Measurements from ENCODE around the gene ZBTB7C.

Gene ZBTB7C

DNA sequence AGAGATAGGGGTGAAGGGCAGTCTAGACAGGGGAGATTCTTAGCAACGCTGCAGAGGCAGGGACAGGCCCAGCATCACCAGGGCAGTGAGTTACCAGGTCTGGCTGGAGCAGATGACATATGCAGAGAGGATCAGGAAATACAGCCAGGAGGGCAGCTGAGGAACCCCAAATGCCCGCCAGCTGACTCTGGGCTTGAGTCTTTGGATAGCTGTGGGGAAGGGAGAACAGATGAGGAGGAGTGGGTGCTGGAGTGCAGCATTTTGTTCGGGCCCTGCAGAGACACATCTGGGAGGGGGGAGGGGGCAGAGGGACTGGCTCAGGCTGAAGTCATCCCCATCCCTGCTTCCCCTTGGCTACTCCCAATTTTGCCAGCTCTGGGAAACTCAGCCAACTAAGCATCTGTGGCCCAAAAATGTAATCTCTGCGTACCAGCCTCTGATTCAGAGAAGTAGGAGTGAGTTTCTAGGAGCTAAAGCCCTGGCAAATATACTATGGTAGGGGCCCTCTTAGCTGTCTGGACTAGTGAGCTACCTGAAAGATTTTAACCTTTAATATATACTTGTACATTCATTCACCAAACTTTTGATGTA, 214.5 kb downstream of the ZBTB7C start:
- no peak for DNase-seq (ENCODE audit: low read depth in 2 of 2)

DNA sequence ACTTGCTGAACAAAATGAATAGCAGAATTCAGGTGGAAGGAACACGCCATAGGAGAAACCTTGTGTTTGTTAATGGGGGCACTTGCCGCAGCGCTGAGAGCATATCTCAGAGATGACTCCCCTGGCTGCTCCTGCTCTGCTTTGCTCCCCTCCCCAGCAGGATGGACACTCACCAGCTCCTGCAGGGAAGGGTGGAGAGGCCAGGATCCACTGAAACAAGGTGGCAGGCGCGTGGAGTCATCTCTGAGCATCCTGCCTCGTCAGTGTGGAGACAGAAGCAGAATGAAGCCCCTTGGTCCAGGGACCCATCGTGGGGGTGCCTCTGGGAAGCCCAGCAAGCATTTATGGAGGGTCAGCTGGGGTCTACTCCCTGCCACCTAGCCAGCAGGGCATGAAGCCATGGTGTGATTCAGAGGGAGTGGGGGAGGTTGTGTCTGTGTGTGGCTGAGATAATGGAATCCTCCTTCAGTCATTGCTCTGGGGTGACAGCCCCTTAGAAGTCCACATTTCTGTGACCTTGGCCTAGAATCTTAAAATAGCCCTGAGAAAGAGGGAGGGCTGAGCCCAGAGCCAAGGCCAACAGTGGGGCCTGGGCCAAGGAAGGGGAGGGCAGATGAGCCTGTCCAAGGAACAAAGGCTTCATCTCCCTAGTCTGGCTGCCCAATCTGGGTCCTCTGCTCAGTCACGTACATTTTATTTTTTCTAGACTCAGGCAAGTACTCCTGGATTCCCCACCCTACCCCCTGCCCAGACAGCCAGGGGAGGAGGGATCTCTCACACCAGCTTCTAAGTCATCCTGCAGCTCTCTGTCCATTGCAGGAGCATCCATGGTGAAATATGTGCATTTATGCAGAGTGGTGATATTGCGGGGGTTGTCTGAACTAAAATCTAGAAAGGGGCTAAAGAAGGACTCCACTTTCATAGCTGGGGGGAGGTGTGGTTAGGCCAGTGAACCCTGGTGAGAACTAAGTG, 215.4 kb downstream of the ZBTB7C start:
- DNase-seq (ENCODE audit: low read depth in 2 of 2), result no peak

DNA sequence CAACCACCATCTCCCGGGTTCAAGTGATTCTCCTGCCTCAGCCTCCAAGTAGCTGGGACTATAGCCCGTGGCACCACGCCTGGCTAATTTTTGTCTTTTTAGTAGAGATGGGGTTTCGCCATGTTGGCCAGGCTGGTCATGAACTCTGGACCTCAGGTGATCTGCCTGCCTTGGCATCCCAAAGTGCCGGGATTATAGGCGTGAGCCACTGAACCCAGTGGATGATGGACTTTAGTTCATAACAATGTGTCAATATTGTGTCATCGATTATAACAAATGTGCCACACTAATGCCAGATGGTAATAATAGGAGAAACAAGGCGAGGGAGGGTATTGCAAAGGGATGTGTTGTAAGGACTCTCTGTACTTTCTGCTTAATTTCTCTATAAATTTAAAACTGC, 216.6 kb downstream of the ZBTB7C start:
- DNase-seq (ENCODE audit: low read depth in 2 of 2), result no peak

DNA sequence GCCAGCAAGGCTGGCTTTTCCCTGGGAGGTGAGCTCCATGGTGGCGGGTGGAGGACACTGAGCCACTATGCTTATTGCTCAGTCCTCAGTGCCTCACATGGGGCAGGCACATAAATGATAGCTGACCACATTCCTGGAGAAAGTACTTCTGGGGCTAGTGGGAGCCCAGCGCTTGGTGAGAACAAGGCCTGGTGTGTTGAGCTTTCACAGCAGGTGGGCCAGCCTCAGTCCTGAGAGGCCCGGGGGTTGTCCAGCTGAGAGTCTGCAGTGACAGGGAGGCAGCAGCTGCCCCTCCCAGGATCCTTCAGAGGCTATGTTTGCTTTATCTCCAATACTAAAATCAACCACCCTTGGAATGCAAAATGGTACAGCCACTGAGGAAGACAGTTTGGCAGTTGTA, 217.7 kb downstream of the ZBTB7C start:
- no peak for DNase-seq (ENCODE audit: low read depth in 2 of 2)

DNA sequence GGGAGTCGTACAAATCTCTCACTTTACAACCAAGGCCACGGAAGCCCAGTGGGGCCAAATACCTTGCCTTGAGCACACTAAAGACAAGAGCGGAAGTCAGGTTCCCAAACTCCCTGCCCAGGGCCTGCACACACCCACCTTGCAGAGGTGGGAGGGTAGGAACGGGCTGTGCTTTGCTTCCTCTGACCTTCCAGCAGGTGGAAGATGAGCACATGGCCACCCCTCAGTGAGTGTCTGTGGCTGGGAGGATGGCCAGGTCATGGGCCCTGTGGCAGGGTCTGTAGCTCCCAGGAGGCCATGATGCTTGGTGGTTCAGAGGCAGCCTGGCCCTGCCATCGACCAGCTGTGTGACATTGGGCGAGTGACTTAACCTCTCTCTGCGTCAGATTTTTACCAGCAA, 218.2 kb downstream of the ZBTB7C start:
- no peak for DNase-seq (ENCODE audit: low read depth in 2 of 2)

DNA sequence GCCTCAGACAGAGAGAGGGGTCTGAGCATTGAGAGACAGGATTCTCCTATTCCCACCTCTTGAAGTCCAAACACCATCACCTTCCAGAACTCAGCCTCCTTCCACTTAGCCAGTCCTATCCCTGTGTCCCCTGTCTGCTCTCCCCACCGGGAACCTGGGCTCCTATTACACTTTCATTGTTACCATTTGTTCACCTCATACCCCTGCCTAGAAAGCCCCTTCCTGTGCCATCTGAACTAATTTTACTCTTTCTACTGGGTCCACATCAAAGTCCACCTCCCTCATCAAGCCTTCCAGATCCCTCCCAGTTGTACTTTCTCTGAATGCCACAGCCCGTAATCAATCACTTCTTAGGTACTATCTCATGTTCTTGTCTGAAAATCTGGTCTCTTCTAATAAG, 220.6 kb downstream of the ZBTB7C start:
- no peak for DNase-seq (ENCODE audit: low read depth in 2 of 2)

DNA sequence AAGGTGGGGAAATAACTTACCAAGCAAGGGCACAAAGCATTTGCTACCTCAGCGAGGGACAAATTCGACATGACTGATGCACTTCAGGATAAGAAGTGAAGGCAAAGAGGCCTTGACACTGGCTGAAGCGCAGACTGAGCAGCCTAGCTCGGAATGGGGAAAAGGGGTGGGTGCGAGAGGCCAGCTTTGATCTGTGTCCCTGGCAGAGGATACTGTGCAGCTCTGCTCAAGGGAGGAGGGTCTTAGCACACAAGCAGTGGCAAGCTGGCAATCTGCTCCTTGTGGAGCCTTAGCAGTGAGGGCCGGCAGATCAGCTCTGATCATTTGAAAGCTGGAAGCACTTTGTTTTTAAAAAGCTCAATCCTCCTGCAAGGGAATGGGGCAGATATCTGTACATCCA, 222.3 kb downstream of the ZBTB7C start:
- no peak for DNase-seq (ENCODE audit: low read depth in 2 of 2)

DNA sequence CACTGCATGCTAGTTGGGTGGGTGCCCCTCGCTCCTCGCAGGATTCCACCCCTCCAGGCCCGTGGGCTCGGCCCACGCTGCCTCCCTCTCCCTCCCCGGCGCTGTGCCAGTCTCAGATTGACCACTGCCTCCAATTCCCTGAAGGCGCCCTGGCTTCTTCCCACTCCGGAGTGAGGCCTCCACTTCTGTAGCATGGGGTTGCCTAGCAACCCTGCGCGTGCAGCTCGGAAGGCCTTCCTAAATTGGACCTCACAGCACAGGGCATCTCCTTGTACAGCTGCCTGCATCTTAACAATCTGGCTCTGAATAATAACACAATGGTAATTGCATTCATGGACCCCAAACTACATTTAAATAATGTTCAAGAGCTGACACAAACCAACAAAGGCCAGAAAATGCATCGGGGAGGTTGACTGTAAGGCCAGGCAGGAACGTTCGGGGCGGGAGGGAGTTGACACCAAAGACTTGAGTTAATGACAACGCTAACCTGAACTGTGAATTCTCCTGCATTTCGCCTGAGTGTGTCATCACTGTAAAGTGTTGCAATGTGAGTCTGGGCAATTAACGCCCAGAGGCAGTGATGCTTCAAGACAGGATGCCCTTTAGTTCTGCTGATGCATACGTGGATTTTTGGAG, 222.9 kb downstream of the ZBTB7C start:
- no peak for DNase-seq (ENCODE audit: low read depth in 2 of 2)

DNA sequence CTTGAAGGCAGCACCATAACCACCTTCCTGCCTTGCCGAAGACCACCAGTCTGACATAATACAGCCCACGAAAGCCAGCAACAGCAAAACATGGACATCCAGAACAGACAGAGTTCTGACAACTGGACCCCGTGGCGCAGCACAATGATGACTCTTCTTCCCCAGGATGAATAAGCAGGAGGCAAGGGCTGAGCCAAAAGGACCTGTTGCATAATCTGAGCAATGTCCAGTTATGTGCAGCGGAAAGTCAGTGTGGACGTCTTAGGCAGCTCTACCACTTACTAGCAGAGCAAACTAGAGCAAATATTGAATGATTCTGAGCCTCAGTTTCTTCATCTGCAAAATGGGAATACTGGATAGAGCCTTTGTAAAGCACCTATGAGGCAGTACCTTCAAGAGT, 225.1 kb downstream of the ZBTB7C start:
- DNase-seq (ENCODE audit: low read depth in 2 of 2), result no peak

DNA sequence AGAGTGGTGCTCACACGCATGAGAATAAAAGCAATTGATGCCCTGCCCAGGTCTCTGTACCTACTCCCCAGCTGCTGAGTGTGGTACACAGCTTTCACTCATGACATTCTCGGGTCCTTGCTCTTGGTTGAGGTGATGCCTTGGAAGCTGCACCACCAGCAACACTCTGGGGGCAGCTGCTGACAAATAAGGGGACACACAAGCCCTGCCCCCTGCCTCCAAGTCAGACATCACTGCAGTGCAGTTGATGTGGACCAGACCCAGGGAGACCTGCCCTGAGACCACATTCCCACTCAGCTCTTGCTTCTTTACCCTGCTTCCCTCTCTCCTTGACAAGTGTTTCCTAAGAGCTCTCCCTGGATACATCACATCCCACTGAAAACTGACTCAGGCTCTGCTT, 225.6 kb downstream of the ZBTB7C start:
- DNase-seq (ENCODE audit: low read depth in 2 of 2), result no peak

DNA sequence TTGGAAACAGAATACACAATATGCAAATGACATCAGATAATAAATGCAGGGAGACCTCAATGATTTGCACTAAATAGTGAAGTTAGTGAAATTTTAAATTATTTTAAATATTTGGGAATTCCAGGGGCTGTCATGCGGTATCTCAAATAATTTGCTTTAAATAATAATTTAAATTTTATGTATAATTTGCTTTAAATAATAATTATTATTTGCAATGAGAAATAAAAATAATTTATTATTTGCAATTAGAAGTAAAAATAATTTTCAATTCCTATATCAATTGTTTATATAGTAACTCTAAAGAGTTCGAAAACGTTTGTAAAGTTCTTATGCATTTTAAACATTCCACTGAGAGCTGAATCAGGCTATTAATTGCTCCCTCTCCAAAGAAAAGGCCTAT, 226.4 kb downstream of the ZBTB7C start:
- DNase-seq (ENCODE audit: low read depth in 2 of 2), result no peak

DNA sequence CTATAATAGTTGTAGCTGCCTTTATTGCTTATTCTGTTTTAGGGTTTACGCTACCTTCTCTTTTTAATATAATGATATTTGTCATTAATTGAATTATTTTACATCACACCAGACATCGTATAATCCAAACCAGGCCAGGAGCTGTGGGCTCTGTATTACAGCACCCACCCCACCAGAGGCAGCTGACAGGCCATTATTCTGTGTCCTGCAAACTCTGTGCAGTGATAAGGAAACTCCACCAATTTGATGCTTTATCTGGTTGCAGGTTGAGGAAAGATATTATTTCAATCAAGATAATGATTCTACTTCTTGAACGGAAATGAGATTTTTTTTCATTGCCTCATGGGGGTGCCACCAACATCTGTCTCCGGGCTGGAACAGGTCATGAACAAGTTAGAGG, 227.3 kb downstream of the ZBTB7C start:
- no peak for DNase-seq (ENCODE audit: low read depth in 2 of 2)

DNA sequence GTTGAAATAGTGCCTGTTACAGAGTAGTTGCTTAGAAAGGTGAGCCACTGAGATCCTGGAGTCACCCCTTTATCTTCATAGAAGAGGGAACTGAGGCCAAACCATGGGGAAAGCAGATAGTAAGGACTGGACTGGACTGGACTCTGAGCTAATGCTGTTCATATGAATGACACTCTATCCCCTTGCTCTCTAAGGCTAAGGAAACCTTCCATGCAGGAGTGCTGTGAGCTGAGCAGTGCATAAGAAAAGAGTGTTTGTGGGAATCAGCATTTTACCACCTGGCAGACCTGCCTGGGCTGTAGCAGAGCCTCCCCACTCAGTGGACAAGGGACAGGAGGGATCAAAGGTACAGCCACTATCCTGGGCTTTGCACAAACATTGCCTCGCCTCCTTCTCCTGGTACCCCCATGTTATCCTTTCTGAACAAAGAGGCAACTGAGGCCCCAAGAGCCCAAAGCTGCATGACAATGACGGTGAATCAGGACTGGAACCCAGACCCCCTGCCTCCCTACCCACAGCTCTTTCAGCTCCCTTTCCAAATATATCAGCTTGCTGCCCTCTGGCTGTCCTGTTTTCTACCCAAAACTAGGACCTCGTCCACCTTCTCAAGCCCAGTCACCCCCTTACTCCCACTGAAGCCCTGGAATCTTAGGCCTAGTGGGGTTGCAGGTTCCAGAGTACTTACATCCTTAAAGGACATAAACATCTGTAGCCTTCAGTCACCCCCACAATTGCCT, 227.9 kb downstream of the ZBTB7C start:
- DNase-seq (ENCODE audit: low read depth in 2 of 2), result no peak

DNA sequence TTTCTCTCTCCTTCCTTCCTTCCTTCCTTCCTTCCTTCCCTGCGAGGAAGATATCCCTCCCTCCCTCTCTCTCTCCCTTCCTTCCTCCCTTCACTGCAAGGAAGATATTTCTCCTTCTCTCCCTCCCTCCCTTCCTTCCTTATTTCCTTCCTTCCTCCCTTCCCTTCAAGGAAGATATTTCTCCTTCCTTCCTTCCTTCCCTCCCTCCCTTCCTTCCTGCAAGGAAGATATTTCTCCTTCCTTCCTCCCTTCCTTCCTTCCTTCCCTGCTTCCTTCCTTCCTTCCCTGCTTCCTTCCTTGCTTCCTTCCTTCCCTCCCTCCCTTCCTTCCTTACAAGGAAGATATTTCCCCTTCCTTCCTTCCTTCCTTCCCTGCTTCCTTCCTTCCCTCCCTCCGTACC, 229.5 kb downstream of the ZBTB7C start:
- no peak for DNase-seq (ENCODE audit: low read depth in 2 of 2)

DNA sequence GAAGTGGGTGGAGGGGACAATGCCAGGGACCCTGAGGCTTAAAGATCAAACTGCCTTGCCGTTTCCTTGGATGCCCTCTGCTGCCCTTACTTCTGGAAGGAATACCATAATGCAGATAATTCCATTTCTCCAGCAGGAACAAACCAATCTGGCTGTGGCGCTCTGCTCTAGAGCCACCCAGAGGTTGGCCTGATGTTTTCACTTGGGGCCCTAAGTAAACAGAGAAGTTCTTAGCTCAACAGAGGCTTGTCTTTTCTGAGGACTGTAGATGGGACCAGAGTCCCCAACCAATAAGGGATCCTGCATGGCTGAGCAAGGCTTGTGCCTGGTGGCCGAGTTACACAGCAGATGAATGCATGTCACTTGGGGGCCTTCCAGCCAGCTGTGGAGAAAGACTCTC, 230.2 kb downstream of the ZBTB7C start:
- no peak for DNase-seq (ENCODE audit: low read depth in 2 of 2)

DNA sequence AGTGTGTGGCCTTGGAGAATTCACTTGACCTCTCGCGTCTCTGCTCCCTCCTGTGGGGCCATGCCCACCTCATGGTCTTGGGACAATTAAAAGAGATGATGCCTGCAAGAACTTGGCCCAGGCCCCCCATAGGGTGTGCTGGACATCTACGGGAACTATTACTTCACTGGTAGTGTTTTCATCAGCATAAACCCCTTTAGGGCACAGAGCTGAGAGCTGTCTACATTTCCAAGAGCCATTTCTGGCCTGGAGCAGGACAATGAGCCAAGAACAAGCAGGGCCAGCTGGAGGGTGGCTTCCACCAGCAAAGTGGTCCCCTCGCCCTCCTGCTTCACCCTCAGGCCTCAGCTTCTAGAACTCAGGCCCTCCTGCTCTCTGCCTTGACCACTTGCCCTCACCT, 232.3 kb downstream of the ZBTB7C start:
- no peak for DNase-seq (ENCODE audit: low read depth in 2 of 2)

DNA sequence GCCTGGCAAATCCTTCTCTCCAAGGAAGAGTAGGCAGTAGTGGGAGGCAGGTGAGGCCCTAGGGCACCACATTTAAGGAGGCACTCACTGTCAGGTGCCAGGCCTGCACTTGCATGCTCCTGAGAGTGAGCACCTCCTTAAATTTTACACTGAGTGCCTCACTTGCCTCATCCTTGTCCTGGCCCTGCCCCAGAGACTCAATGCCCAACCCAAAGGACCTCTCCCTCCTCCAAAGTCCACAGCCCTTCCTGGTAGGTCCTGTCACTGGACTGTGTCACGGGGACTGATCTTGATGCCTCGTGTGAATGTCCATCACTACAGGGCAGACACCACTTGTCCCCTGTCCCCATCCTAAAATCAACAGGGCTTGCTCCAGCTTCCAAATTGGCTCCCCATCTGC, 235.6 kb downstream of the ZBTB7C start:
- DNase-seq (ENCODE audit: low read depth in 2 of 2), result no peak

DNA sequence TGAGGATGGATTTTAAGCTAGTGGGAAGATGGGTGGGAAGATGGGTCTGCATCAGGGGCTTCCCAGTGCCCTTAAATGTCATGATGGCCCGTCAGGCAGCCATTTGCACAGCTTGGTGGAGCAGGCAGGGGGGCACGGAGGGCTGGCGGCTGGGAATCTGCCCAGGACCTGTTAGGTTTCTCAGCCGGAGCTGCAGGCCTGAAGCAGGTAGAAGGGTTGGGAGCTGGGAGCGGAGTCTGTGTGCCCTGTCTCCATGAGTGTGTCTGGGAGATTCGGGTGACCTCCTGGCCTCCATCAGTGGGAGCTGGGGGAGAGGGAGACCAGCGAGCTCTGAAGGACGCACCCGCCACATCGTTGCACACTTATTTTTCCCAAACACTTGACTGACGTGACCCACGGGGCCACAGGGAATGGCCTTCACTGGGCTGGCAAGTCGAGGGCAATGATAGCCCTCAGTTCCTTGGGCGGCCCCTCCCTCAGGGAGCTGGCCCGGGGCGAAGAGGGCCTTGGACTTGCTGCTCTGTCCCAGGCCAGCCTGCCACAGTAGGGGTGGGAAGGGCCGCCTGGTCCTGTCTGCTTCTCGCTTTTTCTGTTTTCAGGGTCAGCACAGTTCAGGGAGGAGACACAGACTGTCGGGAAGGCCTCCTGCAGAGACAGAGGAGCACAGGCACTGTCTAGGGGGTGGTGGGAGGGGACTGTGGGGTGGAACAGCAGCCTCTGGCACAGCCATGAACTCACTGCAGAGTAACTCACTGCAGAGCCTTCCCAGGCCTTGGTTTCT, 236.8 kb downstream of the ZBTB7C start:
- DNase-seq (ENCODE audit: low read depth in 2 of 2), result no peak

DNA sequence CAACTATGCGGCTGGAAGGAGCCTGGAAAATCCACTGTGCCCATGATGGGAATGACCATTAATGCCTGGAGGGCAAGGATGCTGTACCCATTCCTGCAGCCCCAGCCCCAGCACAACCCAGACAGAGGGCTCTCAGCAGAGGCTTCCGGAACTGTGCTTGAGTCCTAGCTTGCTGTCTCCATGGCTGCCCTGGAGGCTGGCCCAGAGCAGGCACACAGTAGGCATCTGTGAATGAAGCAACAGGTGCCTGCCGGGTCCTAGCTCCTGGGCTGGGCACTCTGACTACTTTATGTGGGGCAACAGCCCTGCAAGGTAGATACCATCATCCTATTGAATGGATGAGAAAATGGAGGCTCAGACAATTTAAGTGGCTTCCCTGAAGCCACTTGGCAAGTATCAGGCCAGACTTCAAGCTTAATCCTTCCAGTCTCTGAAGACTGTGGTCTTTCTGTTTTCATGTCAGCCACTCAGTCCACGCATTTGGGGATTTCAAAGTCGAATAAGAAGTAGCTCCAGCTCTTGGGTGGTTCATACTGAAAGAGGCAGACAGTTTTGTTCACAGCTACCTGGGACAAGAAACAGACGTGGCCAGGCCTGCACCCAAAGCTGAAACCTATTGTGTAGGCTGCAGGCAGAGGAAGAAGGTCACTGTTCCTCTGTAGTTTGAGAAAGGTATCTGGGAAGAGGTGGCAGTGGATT, 237.5 kb downstream of the ZBTB7C start:
- no peak for DNase-seq (ENCODE audit: low read depth in 2 of 2)

DNA sequence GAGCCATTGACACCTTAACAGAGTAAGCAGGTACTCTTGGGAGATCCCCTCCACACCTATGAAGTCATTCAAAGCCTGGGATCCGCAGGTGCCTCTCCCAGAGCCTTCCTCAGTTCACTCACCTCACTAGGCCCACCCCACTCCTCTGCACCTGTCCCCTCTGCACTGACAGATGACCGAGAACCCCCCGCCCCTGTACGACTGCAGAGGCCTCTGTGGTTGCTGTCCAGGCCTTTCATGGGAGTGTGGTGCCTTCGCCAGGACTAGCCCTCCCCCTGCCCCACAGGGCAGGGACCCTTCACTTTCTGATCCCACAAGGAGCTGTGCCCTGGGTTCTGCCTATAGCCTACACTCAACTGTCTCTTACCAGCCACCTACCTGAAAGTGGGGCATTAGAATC, 238.5 kb downstream of the ZBTB7C start:
- no peak for DNase-seq (ENCODE audit: low read depth in 2 of 2)

DNA sequence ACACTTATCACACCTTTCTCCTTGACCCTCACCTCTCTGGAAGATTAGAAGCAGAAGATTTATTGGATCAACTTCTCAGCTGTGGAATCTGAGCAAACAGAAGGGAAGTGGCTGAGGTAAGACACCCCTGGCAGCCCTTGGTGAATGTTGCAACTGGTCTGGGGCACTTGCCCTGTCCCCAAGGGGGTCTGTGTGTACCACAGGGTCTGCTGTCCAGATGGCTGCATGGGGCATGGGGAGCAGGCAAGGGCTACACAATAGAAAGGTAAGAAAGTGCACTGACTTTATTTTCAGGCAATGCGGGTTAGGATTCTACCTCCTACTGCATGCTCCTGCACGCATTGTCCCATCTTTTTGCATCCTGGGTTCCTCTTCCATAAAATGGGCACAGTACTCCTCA, 240.3 kb downstream of the ZBTB7C start:
- DNase-seq (ENCODE audit: low read depth in 2 of 2), result no peak

Data from stimulated activated CD4-positive, alpha-beta T cell treated with anti-CD3 and anti-CD28 coated beads, Interleukin-4, amount 100 ng/mL, for 48 hours (primary cell).